ENCODE measurements around the gene GLS.
"Not testable (repeated sequence)": the region's sequence is repeated elsewhere in the genome, so short reads cannot be mapped to it uniquely, and the experiment has no call there.

The GLS gene

DNA sequence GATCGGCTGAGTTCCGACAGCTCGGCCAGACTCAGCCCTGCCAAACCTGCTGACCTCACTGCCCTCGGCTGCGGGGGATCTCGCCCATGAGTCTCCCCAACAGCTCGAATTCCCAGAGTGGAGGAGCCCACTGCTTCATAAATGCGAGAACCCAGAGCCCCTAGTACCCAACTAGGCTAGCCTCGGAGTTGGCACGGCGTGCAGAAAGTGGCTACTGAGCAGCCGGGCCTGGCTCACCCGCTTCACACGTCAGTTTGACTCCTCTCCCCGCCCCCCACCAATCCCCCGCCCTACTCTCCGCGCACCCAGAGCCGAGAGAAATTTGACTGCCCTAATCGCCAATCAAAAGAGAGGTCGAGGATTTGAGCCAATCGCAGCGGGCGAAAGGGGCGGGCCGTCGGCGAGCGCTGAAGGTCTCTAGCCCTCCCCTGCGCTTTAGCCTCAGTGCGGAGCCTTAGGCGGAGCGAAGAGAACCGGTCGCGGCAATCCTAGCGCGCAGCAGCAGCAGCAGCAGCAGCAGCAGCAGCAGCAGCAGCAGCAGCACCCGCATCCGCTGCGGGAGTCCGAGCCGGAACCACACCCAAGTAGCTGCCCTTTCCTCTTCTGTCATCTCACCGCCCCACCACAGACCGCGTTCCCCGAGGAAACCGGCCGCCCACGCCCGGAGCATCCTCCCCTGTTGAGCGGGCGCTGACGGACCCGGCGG, at the start of gene GLS:
TSS of gene GLS (plus strand) at position 444 of the 706 bp plus-strand sequence. CDS start 264 bp downstream, outside the sequence.
- peak; percentile 92 to 96 (median 96) for DNase-seq

DNA sequence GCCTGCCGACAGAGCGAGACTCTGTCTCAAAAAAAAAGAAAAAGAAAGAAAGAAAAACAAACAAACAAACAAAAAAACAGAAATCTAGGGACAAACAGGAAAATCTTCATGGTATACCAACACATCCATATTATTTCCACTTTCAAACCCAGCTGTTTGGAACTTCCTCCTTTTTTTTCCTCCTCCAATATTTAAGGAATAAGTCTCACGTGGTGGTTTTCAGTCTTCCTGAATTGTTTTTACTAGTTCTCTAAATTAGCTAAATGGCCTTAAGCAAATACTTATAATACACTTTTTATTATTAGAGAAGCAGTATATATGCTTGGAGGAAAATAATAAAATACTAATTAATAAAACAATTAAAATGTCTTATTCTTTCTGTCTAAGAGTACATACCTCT, 48.7 kb upstream of the GLS start:
- no peak for DNase-seq

DNA sequence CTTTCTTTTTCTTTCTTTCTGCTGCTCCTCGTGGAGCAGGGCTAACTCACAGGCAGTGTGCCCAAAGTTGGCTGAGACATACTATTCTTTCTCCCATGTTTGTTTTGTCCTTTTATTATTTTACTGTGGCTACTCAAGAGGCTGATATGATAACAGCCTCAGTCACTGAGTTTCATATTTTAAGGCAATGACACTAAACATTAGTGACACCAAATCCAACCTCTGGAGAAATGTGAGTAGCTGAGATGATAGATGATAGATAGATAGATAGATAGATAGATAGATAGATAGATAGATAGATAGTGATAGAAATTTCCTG, 45.8 kb upstream of the GLS start:
- DNase-seq, result no peak

DNA sequence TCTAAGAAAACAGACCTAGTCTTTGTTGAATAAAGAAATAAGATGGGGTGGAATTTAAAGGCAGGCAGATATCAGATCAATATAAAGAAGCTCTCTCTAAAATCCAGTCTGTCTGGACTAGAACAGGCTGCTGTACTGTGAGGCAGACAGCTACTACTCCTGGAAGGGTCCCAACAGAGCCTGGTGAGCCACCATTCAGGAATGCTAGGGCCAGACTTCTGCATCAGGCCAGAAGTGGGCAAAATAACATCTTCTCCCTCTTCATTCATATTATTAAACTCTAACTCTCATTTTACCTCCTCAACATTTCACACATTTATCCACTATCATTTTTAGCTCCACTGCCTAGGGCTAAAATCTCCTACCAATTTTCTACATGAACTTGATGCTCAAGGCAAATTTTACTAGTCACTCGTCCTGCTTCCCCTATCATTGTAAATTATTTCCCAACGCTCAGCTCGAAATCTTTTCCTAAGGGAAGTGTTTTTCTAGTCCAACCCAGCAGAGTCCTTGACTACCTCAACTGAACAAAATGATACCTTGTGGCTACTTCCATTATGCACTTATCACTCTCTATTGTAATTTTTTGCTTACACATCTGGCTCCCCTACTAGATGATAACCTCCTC, 45.2 kb upstream of the GLS start:
- DNase-seq, result no peak

DNA sequence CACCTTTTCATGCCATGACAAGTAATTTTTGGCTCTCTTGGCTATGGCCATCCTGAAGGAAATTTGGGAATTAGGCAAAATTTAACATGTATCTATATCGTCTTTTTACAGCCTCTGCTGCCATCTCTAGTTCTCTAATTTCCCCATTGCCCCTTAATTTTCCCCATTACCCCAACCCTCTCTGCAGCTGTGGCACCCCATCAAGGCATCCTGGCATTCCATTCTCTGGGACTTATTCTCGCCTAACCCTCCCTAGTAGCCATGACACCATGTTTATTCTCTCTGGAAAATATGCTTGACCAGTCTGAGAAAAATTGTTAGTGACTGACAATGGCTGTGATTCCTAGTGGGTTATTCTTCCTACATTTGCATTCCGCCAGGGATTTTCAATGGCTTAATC, 43.9 kb upstream of the GLS start:
- no peak for DNase-seq

DNA sequence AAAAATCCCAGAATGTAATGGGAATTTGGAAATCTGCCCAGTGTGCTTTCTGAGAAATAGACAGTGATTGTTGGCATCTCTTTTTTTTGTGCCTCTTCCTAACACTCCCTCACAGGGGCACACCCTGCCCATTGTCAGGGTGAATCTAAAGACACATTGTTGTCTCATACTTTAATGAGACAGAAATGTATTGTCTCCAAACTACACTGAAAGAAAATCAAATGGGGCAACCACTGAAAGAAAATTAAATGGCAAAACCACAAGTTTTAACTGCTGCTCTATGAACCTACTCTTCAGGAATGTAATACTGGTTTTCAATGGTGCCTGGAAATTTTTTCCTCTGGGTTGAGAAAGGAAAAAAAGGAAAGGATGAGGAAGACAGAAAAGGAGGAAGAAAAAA, 43.2 kb upstream of the GLS start:
- no peak for DNase-seq

DNA sequence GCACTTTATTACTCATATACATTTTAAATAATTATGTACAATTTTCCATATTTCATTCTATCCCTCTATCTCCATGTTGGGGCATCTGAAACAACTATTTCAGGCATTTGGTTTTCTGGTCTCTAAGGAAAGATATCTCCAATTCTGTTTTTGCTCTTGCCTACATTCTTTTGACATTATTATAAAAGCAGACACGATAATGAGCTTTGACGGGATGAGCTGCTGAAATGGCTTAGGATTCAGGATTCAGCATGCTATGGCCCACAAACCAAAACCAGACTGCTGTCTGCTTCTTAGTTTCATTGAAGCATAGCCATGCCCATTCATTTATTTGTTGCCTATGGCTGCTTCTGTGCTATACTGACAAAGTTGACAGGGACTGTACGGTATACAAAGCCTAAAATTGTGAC, 42.7 kb upstream of the GLS start:
- DNase-seq, result no peak

DNA sequence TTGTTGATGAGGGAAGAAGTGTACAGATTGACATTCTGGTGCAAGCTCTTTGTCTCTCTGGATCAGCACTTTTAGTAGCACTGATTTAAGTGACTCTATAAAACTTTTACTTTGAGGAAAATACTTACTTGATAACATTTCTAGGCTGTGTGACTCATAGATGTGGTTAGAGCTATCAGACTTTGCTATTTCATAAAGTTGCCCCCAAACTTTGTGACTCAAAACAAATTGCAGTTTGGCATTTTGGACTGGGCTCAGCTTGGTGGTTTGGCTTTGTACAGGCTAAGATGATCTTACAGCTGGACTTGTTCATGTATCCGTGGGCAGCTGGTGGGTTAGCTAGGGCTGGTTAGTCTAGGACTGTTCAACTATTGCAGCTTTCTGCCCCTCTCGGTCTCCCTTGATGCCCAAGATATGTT, 42.1 kb upstream of the GLS start:
- no peak for DNase-seq

DNA sequence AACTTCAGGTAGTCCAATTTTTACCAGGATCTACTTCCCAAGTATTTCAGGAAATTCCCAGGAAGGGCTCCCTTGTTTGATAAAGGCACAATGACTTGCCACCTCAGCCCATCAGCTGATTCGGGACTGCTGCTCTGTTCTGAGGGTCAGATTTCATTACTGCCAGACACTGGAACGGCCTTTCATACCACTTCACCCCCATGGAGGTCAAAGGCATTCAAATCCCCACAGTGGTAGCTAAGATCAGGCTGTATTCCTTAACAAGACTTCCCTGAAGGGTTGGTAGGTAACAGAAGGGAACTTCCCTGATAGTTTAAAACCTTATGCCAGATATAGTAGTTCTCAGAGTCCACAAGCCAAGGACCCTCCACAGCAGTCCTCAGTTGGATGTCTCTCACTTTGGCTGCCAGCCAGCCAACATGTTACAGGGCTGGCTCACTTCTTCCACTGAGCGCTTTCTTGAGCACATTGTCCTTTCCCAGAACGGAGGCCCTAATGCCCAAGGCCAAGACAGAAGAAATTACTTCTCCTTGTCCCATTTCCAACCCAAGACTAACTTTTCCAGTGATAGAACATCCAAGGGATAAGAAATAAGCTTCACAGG, 40.0 kb upstream of the GLS start:
- DNase-seq, result no peak

DNA sequence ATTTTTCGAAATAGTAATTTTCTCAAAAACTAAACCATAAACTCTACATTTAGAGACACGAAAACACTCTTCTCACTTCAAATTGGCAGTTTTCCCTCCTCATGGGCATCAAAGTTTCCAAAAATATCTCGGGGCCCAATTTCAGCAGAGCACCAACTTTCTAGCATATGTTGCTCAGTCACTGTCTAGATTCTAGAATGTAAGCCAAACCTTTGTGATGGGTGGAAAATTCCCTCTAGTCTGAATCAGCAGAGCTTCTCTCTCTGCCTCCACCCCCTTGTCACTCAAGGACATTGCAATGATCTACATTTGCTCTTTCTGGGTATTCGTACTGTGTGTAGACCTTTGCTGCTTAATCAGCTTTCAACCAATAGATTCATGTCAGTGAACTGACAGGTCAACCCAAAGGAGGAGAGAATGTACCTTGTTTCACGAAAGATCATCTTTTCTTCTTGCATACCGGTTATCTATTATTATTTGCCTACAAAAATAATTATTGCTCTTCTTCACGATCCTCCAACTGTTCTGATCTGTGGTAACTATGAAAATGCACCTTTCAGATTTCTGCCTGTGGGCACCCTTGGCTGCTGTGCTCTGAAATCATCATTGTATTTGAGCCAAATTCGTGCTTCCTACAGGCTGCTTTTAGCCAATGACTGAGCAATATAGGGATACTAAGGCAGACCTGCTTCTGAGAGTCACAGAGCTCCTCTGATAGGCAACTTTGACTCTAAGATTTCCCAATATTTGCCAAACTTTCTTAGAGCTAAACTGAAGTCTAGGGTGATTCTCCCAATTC, 38.7 kb upstream of the GLS start:
- DNase-seq, result no peak

DNA sequence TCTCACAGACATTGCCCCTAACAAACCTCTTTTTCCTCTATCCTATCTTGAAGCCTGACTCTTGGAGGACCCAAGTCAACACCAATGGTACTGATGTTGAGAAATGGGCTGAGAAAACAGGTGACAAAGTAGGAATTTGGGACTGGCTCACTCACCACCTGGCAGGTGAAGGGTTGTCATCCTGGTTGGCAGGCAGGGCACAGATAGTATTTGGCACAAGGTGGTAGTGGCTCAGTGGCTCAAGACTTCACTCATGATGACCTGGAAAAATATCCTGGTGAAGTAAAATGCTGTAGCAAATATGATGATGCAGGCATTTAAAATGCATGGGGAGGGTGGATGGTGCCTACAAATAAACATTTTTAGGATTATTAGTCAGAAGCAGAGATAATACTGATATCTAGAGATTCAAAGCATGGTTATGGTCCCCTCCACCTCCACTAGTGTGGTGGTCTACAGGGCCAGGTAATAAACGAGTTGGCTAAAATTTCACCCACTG, 38.0 kb upstream of the GLS start:
- no peak for DNase-seq

DNA sequence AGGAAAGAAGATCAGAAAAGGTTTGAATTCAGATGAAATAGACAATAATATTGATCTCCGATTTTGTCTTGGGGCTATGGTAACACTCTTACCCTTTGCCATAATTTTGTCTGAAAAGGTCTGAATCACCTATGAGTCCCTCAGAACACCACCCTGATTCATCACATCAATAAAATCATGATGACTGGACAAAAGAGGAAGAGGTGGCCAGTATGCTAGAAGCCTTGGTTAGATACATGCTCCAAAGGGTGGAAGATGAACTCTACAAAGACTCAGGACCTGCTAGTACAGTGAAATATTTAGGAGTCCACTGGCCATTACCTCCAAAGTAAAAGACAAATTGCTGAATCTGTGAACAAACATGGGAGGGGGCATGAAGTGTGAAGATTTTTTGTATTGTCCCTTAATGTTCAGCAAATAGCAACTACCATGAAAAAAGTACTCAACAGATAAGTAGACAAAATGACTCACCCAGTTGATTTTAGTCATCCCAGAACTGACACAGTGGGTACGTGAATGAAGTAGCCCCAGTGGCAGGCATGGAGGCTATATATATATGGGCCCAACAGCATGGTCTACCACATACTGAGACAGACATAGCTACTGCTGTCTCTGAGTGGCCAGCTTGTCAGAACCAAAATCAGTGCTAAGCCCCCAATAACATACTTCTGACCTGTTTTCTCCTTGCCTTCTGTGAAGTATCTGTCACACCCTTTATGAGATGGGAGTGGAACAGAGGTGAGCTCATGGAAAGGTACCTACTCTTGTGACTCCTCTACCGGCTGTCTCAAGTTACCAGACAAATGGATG, 36.5 kb upstream of the GLS start:
- no peak for DNase-seq

DNA sequence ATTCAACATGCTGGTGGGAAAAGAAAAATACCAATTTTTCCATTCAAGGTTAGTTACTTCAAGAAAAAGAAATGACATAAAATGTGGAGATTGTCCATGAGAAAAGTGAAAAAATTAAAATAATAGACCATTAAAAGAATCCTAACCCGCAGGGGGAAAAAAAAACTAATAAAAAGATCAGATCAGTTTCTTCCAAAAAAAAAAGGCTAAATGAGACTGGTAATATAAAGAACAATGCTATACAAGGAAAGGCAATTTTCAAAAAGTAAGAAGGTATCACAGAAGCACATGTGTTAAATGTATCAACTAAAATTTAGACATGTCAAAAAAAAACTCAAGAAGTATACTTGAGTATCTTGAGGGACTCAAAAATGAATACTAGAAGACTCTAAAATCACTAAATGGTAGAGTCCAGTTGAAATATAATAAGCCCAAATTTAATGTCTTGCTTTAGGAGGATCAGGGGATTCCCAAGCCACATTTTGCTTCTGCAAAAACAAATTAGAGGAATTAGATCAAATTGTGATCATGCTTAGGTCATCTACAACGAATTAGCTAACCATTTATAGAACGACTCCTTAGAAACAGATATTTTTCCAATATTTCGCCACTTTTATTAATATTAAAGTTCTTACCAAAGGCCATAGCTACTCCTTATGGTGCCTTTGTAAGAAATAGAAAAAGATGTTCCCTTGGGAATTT, 35.8 kb upstream of the GLS start:
- no peak for DNase-seq

DNA sequence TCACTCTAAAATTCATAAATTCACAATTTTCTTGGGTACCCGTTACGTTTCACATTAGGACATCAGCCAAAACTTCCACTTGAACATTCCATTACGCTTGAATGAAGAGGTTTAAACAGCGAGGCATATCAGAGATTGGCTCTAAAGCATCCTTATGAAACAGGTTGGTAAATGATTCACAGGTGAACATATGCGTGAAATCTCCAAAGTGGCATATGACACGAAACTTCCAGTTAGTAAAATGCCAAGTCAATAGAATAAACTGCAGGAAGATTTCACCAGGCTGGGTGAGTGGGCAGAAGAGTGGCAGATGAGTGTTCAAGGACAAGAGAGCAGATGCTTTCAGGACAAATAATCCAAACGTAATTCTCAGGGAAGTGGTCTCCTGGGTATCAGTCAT, 33.9 kb upstream of the GLS start:
- DNase-seq, result no peak

DNA sequence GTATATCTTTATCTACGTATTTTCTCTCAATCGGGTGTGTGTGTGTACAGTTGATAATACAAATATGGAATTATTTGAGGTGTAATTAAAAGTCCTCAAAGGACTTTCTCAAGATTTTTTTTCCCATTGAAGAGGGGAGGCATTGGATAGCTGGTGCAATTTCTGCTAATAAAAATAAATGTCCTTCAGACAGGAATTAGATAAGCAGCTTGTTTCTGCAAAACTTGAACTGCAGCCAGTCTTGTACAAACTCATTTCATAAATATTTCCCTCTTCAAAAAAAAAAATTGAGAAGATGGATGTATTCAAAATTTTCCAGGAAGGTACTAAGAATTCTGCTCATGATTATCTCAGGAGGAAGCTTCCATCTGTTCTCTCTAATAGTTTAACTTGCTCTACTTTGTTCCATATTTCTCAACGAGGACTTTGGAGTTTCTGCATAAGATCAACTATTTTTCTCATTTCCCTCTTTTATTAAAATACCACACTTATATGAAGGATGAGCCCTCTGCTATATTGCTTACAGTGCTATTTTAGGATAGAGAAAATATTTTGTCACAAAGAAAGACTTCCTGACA, 33.0 kb upstream of the GLS start:
- no peak for DNase-seq

DNA sequence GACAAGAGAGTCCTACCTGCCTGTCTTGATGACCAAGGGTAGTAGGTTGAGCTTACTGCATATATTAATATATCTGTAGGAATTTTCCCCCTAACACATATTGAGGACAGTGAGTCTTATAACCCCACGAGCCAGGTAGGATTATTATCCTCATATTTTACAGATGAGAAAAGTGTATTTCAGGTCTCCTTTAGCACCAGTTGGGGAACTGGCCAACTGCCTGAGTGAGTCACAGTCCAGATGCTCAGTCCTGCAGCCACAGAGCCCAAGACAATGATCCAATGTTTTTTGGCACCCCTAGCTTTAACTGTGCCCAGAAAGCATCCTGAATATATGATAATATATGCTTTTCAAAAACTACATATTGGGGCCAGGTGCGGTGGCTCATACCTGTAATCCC, 30.8 kb upstream of the GLS start:
- DNase-seq, result no peak

DNA sequence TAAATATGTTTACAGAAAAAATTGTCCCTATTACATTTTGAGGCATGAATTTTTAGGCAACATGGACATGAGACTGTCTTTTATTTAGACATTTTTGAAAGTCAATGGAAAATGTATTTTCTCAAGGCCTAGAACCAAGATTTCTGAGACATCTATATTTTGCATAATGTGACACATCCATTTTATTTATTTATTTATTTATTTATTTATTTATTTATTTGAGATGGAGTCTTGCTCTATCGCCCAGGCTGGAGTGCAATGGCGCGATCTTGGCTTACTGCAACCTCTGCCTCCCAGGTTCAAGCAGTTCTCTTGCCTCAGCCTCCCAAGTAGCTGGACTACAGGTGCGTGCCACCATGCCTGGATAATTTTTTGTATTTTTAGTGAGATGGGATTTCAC, 27.6 kb upstream of the GLS start:
- not testable (repeated sequence) for DNase-seq

DNA sequence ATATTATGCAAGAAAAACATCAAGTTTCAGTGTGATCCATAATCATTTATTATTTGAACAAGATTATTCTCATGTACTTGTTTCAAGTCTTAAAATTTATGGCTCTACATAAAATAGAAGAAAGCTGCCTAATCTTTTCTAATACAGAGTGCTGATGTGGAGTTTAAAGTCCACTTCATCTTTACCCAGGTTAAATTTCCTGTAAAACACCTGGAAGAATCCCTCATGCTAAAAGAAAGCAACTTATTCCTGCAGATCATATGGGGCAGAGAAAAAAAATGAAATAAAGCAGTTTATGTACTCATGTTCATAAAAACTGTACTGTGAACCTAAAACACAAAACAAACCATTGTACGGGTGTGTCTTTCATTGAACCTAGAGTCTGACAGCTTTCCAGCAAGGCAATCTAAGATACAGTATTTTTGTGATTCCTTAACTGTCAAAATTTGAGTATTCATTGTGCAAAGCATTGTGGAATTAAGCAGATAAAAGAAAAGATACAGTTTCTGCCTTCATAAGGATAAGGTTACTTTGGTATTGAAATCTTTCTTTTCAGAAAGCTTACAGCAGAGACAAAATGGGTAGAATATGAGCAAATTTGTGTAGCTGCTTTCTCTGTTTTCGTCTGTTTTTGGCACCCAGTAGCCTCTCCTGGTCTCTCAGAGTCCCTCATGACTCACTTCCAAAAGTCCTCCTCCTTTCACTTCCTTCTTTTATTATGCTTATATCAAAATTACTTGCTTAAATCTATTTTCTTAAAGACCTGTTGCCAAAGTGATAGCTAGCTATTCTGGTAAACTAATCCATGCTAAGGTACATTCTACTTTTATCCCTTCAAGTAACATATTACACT, 26.9 kb upstream of the GLS start:
- DNase-seq, result no peak

DNA sequence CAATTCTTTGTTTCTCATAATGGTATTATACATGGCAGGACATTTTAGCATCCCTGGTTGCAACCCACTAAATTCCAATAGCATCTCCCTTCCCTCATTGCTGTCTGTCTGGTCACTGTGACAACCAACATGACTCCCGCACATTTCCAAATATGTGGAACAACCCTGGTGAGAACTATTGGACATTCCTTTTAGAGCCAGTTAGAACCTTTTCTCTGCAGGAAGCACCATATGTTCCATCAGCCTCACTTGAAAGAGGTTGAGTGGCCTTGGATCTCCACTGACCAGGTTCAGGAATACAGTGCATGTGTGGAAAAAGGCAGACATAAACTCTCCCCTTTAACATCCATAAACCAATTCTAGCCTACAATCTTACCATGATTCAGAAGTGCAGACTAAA, 25.9 kb upstream of the GLS start:
- DNase-seq, result no peak

DNA sequence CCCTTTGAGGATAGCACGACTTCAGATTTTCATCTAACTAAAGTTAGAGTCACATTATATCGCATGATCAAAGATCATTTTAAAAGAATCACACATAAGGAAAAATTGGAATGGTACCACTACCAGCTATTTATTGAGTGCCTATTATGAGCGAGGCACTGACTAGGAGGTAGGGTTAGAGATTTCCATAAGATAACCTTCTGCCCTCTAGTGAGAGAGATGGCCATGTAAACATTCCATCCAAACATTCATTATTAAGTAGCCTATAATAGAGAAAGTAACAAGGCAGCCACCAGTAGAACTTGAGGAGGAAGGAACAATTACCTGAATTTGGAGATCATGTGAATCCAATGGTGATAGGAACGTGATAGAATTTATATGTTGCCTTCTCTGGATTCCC, 25.4 kb upstream of the GLS start:
- DNase-seq, result no peak

DNA sequence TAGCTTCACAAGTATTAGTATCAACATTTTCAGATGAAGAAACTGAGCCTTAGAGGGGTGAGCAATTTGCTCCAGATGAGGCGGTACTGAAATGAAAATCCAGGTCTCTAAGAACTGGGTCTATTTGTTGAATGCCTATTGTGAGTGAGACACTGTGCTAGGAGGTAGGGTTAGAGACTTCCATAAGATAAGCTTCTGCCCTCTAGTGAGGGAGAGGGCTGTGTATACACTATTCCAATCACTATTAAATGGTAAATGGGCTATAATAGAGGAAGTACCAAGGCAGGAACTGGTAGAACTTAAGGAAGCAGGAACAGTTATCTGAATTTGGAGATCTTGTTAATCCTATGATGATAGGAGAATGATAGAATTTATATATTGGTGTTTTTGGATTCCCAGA, 23.6 kb upstream of the GLS start:
- no peak for DNase-seq
